RWPE2 (cell line): Measurements from ENCODE around the gene MYADML2.

Experiments
- ATAC-seq: fragments of 200-7000 bp; cut with Tn5 transposase; 3 replicates; pipeline ENCODE4 v1.9.1; 2021; ENCODE audit warnings: low read depth
- DNase-seq: peaks from one replicate; pipeline ENCODE4 v3.0.0-alpha.2; 2020; ENCODE audit warnings: low spot score
- H3K27ac ChIP-seq: fragments of 450-650 bp; 2 replicates; pipeline ENCODE4 v1.5.1; 2017; ENCODE audit warnings: mild to moderate bottlenecking; ENCODE audit not compliant: poor library complexity, severe bottlenecking
- H3K27me3 ChIP-seq: fragments of 250-450 bp; sonication (Bioruptor Pico); 2 replicates; pipeline ENCODE4 v1.5.1; 2021; ENCODE audit warnings: mild to moderate bottlenecking, moderate library complexity; ENCODE audit not compliant: insufficient read depth, poor library complexity, severe bottlenecking
- H3K36me3 ChIP-seq: fragments of 250-450 bp; sonication (Bioruptor Pico); 2 replicates; pipeline ENCODE4 v1.5.1; 2020; ENCODE audit warnings: low read depth, mild to moderate bottlenecking, moderate library complexity
- H3K4me1 ChIP-seq: fragments of 250-450 bp; sonication (Bioruptor Pico); 2 replicates; pipeline ENCODE4 v1.5.1; 2021; ENCODE audit warnings: mild to moderate bottlenecking, moderate library complexity; ENCODE audit not compliant: insufficient read depth, poor library complexity, severe bottlenecking
- H3K4me3 ChIP-seq: fragments of 250-450 bp; sonication (Bioruptor Pico); 2 replicates; pipeline ENCODE4 v1.5.1; 2021; ENCODE audit warnings: mild to moderate bottlenecking, moderate library complexity; ENCODE audit not compliant: severe bottlenecking
- H3K9me3 ChIP-seq: fragments of 250-450 bp; sonication (Bioruptor Pico); 2 replicates; pipeline ENCODE4 v1.5.1; 2021; ENCODE audit warnings: mild to moderate bottlenecking, moderate library complexity; ENCODE audit not compliant: severe bottlenecking
- CTCF ChIP-seq: fragments of 450-650 bp; IDR thresholded peaks from one replicate; pipeline ENCODE4 v1.5.1; 2017; ENCODE audit warnings: mild to moderate bottlenecking, moderate library complexity; ENCODE audit not compliant: poor library complexity, severe bottlenecking

Gene MYADML2

GRCh38 chr17:81901167-81902022, 45.6 kb downstream of the MYADML2 start:
- Histone ChIP-seq H3K27me3 (no peaks in the 10 kb centered on the region), H3K4me3 (no peak overlapping the region), H3K9me3 (no peaks in the 10 kb centered on the region), H3K27ac (no peak overlapping the region), H3K36me3 (peaks cover 42% of the 10 kb centered on the region), H3K4me1 (peaks cover 20% of the 10 kb centered on the region)
- ATAC-seq: peak; percentile 2; the same call in 1 of the 3 replicates
- peak; percentile 63 for DNase-seq
- no peak for TF ChIP-seq CTCF

DNA sequence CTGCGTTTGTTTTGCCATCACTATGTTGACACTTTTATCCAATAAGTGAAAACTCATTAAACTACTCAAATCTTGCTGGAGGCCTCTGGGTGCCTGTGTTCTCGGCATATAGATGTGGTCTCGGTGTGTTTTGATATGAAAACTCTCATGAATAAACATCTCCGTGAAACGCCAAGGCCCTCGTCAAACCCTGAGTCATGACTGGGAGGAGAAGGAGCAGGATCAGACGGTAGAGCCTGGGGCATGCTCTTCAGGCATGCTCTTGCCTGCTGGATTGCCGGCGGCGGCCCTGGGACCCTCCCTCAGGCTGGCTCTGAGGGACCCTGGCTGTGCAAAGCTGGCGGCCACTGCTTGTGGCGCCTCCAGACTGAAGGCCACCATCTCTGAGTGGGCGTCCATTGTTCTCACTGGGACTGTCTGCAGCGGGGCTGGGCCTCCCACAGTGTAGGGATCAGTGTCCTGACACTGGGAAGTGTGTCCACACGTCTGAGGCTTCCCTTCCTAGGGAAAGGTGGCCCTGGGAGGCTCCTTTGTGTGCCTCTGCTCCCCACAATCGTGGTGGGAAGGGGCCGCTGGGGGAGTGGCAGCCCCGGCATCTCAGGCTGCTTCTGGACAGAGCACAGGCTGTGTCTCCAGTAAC, 46.7 kb downstream of the MYADML2 start:
- H3K4me1 ChIP-seq: peaks cover 20% of the 10 kb centered on the region
- no peak for TF ChIP-seq CTCF
- no peaks in the 10 kb centered on the region for H3K9me3 ChIP-seq
- H3K27me3 ChIP-seq: no peaks in the 10 kb centered on the region
- H3K4me3 ChIP-seq: no peak overlapping the region
- H3K36me3 ChIP-seq: peaks cover 49% of the 10 kb centered on the region
- H3K27ac ChIP-seq: no peak overlapping the region
- ATAC-seq (no peak), DNase-seq (no peak)

- H3K27ac ChIP-seq: peak overlapping the region; percentile 76
- ATAC-seq: no peak
- peaks cover 20% of the 10 kb centered on the region for H3K4me1 ChIP-seq
- no peaks in the 10 kb centered on the region for H3K9me3 ChIP-seq
- TF ChIP-seq CTCF: no peak
- no peak overlapping the region for H3K4me3 ChIP-seq
- no peak for DNase-seq
- no peaks in the 10 kb centered on the region for H3K27me3 ChIP-seq
- H3K36me3 ChIP-seq: peaks cover 54% of the 10 kb centered on the region
Observed at GRCh38 chr17:81899514-81900166, 47.4 kb downstream of the MYADML2 start.

DNA sequence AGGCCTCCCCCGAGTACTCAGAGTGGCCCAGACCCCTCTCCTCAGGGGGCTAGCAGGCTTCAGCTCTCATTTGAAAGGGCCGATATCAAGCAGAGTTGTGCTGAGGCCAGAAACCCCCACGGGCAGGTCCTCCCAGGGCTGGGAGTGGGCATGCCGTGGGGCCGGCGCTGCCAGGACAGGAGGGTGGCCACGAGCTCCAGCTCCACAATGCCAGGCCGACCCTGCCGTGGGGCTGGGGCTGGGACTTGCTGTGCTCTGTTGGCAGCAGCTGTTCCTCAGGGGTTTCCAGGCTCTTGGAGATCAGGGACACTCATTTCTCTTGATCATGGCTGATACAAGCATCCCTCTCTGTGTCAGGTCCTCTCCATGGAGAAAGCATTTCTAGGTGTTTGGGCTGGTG, 48.1 kb downstream of the MYADML2 start:
- no peaks in the 10 kb centered on the region for H3K27me3 ChIP-seq
- no peaks in the 10 kb centered on the region for H3K9me3 ChIP-seq
- H3K4me1 ChIP-seq: peaks cover 20% of the 10 kb centered on the region
- peaks cover 62% of the 10 kb centered on the region for H3K36me3 ChIP-seq
- no peak for TF ChIP-seq CTCF
- no peak overlapping the region for H3K4me3 ChIP-seq
- H3K27ac ChIP-seq: peak overlapping the region; percentile 76
- ATAC-seq: no peak
- DNase-seq: no peak
